GM18867 (cell line): Measurements from ENCODE around the gene FAIM2.
A peak's percentile ranks its signal among the peaks of the same experiment; 100 is the strongest.

ENCODE experiments used
- ATAC-seq: cut with Tn5 transposase; IDR thresholded peaks from one replicate; pipeline ENCODE4 v1.9.1; 2021; ENCODE audit warnings: mild to moderate bottlenecking, moderate library complexity; ENCODE audit not compliant: unreplicated experiment

Gene FAIM2

GRCh38 chr12:49828133-49829091, 75.3 kb downstream of the FAIM2 start, which contains the start of gene NCKAP5L:
Gene NCKAP5L, minus strand, starts transcription at chr12:49828413. Its CDS starts 24,369 bp downstream, at chr12:49804044.
- ATAC-seq: peak; percentile 88

- no peak for ATAC-seq
These were observed 76.2 kb downstream of the FAIM2 start for GRCh38 chr12:49827401-49828099.

- ATAC-seq: no peak
These were observed 76.7 kb downstream of the FAIM2 start for GRCh38 chr12:49827051-49827400.

- ATAC-seq: no peak
These were observed 77.7 kb downstream of the FAIM2 start for GRCh38 chr12:49825971-49826421.

GRCh38 chr12:49825360-49825970, 78.2 kb downstream of the FAIM2 start:
- ATAC-seq: no peak

DNA sequence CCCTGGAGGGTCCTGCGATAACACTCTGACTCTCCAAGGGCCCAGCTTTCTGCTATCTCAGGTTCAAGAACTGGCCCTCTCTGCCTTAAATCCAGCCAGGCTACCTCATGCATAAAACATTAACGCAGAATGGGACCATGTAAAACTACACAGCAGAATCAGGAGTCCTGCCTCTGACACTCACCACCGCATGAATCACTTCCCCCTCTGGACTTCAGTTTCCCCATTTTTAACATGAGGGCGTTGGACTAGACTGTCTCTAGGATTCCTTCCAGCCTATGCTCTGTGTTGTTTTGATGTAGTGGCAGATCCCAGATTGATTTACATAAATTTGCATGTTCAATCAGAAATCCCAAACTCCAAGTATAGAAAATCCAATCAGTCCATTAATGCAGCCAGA, 78.8 kb downstream of the FAIM2 start:
- ATAC-seq: no peak

DNA sequence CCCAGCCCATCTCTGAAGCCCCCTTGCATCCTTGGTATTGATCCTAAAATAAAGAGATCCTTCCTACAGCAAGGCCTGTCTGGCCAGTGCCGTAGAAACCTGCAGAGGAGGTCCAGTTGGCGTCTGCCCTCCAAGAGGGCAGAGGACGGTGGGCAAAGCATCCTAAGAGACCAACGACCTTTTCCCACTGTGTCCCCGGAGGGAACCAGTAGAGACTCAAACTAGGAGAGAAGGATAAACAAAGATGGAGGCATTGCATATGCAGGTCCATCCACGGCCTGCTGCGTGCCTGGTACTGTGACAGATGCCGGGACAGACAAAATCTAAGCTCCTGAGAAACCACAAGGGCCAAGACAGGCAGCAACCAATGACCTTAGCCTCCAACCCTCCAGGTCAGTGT, 79.3 kb downstream of the FAIM2 start:
- ATAC-seq: no peak

GRCh38 chr12:49823951-49824350, 79.7 kb downstream of the FAIM2 start:
- ATAC-seq: no peak

GRCh38 chr12:49823350-49823749, 80.3 kb downstream of the FAIM2 start:
- ATAC-seq: no peak

DNA sequence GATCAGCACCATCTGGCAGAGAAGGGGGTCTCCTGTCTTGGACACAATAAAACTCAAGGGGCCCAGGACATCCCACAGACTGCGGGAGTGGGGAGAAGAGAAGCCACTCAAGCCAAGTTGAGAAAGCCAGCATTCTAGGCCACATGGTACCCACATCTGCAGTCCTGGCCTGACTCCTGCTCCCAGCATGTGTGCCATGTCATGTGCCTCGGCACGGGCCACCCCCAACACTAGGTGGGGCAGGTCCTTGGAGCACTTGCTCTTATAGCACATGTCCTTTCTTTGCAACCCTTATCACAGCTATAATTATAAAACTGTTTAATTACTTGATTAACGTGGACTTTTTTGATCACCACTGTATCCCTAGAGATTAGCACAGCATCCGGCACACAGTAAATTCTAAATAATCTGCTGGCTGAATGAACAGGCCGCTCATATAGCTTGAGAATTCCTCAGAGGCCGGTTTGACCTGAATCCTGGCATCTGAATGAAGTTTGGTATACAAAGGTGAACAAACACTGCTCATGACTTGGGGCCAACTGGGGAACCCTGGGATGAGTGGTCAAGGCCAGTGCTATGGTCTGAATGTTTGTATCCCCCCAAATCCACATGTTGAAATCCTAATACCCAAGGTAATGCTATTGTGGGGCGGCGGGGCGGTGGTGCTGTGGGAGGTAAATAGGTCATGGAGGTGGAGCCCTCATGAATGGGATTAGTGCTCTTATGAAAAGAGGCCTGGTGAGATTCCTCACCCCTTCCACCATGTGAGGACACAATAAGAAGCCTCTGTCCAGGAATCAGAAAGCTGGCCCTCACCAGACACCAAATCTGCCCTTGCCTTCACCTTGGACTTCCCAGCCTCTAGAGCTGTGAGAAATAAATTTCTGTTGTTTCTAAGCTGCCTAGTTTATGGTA, 82.1 kb downstream of the FAIM2 start:
- no peak for ATAC-seq

DNA sequence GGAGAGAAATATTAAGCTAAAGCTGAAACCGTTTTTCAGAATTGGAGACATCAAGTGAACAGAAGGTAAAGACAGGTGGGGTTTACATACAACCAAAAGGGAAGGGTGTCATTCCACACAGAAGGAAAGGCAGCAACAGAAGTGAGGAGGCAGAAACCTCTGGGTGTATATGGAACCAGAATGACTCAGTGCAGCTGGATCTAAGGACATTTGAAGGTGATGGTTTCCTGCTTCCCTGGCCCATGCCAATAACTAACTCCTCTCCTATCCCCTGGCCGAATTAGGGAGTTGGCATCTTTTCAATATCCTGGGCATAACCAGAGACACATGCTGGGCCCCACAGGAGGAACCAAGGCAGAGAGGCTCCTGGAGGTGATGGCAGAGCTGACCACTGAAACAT, 83.9 kb downstream of the FAIM2 start:
- ATAC-seq: no peak

GRCh38 chr12:49818241-49818895, 85.3 kb downstream of the FAIM2 start:
- no peak for ATAC-seq
